T-helper 2 cell treated with Interferon-gamma antibody and Interleukin-4, amounts not matched to agents 5 μg/mL and 100 μg/mL, for 36 hours (primary cell): Measurements from ENCODE around the gene POLR2E.

Experiments
- DNase-seq: peaks from one replicate; pipeline ENCODE4 v3.0.0; 2021; ENCODE audit warnings: low spot score
- H3K27ac Mint-ChIP-seq: one replicate; pipeline ENCODE4 v1.8.0; 2021; ENCODE audit warnings: mild to moderate bottlenecking, mixed read lengths
- H3K27me3 Mint-ChIP-seq: one replicate; pipeline ENCODE4 v1.8.0; 2021; ENCODE audit warnings: low read depth, mixed read lengths
- H3K36me3 Mint-ChIP-seq: one replicate; pipeline ENCODE4 v1.8.0; 2021; ENCODE audit warnings: low read depth, mixed read lengths
- H3K4me1 Mint-ChIP-seq: one replicate; pipeline ENCODE4 v1.8.0; 2021; ENCODE audit warnings: low read depth, mixed read lengths
- H3K4me3 Mint-ChIP-seq: one replicate; pipeline ENCODE4 v1.8.0; 2022; ENCODE audit warnings: mild to moderate bottlenecking, moderate library complexity, mixed read lengths
- H3K9me3 Mint-ChIP-seq: one replicate; pipeline ENCODE4 v1.8.0; 2021; ENCODE audit warnings: mixed read lengths

The POLR2E gene

DNA sequence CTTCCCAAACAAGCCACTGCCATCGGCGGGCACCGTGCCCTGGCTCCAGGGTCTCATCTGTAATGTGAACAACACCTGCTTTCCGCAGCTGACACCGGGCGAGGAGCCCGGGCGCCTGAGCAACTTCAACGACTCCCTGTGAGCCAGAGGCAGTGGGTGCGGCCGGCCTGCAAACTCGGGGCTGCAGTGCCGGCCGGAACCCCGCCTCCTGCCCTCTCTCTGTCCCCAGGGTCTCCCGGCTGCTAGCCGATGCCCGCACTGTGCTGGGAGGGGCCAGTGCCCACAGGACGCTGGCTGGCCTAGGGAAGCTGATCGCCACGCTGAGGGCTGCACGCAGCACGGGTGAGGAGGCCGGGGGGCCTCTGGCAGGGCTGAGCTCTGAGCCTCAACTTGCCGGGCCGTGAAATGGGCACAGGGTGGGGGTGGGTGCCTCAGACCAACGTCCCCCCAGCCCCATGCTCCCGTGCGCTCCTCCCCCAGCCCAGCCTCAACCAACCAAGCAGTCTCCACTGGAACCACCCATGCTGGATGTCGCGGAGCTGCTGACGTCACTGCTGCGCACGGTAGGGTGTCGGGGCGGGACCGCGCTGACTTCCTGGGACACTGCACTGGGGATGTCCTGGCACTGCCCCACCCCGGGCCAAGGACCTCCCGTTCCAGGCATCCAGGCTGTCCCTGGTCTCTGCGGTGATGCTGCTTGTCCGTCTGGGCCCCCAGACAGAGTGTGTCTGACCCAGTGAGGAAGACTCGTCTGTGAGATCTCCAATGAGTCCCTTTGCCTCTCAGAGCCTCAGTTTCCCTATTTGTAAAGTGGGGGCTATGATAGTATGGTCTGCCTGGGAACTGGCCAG is 53.1 kb downstream of the POLR2E start:
- Mint-ChIP-seq H3K4me1 (peaks cover 30% of the 10 kb centered on the region), H3K9me3 (no peaks in the 10 kb centered on the region), H3K27ac (no peak overlapping the region), H3K36me3 (peaks cover 37% of the 10 kb centered on the region), H3K27me3 (no peaks in the 10 kb centered on the region), H3K4me3 (peak overlapping the region; percentile 9)
- no peak for DNase-seq

- DNase-seq = no peak
- Mint-ChIP-seq H3K4me1 (peaks cover 33% of the 10 kb centered on the region), H3K27ac (peak overlapping the region; percentile 95), H3K4me3 (peak overlapping the region; percentile 97), H3K9me3 (no peaks in the 10 kb centered on the region), H3K27me3 (no peaks in the 10 kb centered on the region), H3K36me3 (peaks cover 44% of the 10 kb centered on the region)
Measured at GRCh38 chr19:1041272-1041834, 53.8 kb downstream of the POLR2E start.

- Mint-ChIP-seq H3K27me3 (no peaks in the 10 kb centered on the region), H3K9me3 (no peaks in the 10 kb centered on the region), H3K36me3 (peaks cover 50% of the 10 kb centered on the region), H3K27ac (peak overlapping the region; percentile 95), H3K4me3 (peak overlapping the region; percentile 97), H3K4me1 (peaks cover 35% of the 10 kb centered on the region)
- peak; percentile 88 for DNase-seq
Measured at GRCh38 chr19:1040476-1041271, 54.5 kb downstream of the POLR2E start.

GRCh38 chr19:1039646-1040475 is 55.3 kb downstream of the POLR2E start, which contains the start of gene ABCA7:
Gene ABCA7, plus strand, starts transcription at chr19:1040107. Its CDS starts 1,255 bp downstream, at chr19:1041362.
- H3K9me3 Mint-ChIP-seq = no peaks in the 10 kb centered on the region
- H3K36me3 Mint-ChIP-seq = peaks cover 54% of the 10 kb centered on the region
- H3K4me1 Mint-ChIP-seq = peaks cover 39% of the 10 kb centered on the region
- peak within 1 kb of the TSS; percentile 95 for H3K27ac Mint-ChIP-seq
- peak within 1 kb of the TSS; percentile 97 for H3K4me3 Mint-ChIP-seq
- DNase-seq = peak; percentile 99
- no peaks in the 10 kb centered on the region for H3K27me3 Mint-ChIP-seq

DNA sequence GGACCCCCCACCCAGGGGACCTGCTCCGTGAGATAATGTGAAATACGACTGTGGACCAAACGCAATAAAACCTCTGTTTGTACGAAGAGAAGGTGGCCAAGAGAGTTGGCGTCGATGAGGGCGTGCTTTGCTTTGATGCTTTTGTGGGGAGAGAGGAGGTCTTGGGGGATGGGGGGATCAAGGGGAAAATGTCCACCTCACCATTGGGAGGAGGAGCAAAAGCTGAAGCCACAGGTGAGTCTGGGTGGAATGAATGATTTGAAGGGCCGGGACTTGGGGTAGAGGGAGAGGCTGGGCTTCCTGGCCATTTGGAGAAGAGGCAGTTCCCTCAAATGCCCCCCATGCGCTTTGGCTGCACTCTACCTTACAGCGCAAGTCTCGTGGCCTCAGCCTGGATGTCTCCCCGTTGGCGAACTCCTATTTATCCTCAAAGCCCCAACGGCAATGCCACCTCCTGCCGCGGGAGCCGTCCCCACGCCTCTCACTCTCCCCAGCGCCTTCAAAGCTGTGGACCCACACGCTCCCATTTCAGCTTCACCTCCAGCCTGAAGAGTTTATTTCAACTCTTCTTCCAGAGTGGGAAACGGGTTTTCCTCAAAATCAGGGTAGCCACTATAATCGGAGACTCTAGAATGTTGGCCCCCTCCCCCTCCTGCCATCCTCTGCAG is 56.1 kb downstream of the POLR2E start:
- peak overlapping the region; percentile 95 for H3K27ac Mint-ChIP-seq
- no peak for DNase-seq
- peak overlapping the region; percentile 97 for H3K4me3 Mint-ChIP-seq
- H3K9me3 Mint-ChIP-seq = no peaks in the 10 kb centered on the region
- H3K27me3 Mint-ChIP-seq = no peaks in the 10 kb centered on the region
- H3K36me3 Mint-ChIP-seq = peaks cover 49% of the 10 kb centered on the region
- peaks cover 39% of the 10 kb centered on the region for H3K4me1 Mint-ChIP-seq

- H3K36me3 Mint-ChIP-seq = peaks cover 53% of the 10 kb centered on the region
- peaks cover 43% of the 10 kb centered on the region for H3K4me1 Mint-ChIP-seq
- peak overlapping the region; percentile 95 for H3K27ac Mint-ChIP-seq
- no peaks in the 10 kb centered on the region for H3K27me3 Mint-ChIP-seq
- H3K9me3 Mint-ChIP-seq = no peaks in the 10 kb centered on the region
- H3K4me3 Mint-ChIP-seq = peak overlapping the region; percentile 97
- no peak for DNase-seq
Measured at GRCh38 chr19:1037621-1038064, 57.5 kb downstream of the POLR2E start.
